ENCODE data around the gene FAM163A.

The FAM163A gene

DNA sequence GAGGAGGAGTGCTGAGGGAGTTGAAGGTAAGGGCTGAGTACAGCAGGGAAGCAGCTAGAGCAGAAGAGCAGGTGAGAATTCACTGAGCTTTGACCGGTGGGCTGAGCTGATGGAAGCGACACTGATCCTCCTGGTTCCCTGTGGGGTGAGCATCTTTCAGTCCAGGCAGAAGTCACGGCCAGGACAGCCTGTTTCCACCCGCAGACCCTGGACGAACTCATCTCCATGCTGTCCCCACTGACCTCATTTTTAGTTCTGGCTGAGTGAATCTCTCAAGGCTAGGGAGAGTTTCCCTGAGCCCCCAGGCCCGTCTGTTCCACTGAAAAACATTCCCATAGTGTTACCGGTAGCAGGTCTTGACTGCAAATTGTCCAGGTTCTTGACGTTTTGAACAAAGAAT lies 31.5 kb downstream of the FAM163A start:
- Histone ChIP-seq H3K4me1 (ENCODE audit: insufficient read depth, low read length) (no peaks in the 10 kb centered on the region), H3K9ac (ENCODE audit: low read depth, low read length) (no peak overlapping the region), H3K27ac (ENCODE audit: low read depth, low read length) (no peak overlapping the region), H3K27me3 (ENCODE audit: insufficient read depth, low read length) (no peaks in the 10 kb centered on the region), H3K4me3 (ENCODE audit: low read length) (no peak overlapping the region), H3K36me3 (ENCODE audit: insufficient read depth, low read length) (no peaks in the 10 kb centered on the region), H3K9me3 (ENCODE audit: insufficient read depth, low read depth, low read length) (no peaks in the 10 kb centered on the region)
- 94% methylated on average over 8 of the region's 8 CpGs for WGBS

DNA sequence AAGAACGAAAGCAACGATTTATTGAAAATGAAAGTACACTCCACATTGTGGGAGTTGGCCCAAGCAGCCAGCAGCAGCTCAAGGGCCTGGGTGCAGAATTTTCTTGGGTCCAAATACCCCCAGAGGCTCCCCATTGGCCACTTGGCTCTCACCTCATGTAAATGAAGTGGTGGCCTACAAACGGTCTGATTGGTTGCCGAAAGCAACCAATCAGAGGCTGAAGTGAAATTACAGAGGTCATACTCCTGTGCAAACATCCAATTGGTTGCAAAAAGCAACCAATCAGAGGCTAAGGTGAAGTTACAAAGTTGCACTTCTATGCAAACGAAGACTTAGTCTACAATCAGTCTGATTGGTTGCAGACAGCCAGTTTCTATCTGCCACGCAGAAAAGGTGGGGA lies 31.9 kb downstream of the FAM163A start:
- H3K9me3 ChIP-seq (ENCODE audit: insufficient read depth, low read depth, low read length): no peaks in the 10 kb centered on the region
- no peak overlapping the region for H3K27ac ChIP-seq (ENCODE audit: low read depth, low read length)
- H3K9ac ChIP-seq (ENCODE audit: low read depth, low read length): no peak overlapping the region
- H3K36me3 ChIP-seq (ENCODE audit: insufficient read depth, low read length): no peaks in the 10 kb centered on the region
- no peak overlapping the region for H3K4me3 ChIP-seq (ENCODE audit: low read length)
- 92% methylated on average over 6 of the region's 6 CpGs for WGBS
- H3K27me3 ChIP-seq (ENCODE audit: insufficient read depth, low read length): no peaks in the 10 kb centered on the region
- no peaks in the 10 kb centered on the region for H3K4me1 ChIP-seq (ENCODE audit: insufficient read depth, low read length)

DNA sequence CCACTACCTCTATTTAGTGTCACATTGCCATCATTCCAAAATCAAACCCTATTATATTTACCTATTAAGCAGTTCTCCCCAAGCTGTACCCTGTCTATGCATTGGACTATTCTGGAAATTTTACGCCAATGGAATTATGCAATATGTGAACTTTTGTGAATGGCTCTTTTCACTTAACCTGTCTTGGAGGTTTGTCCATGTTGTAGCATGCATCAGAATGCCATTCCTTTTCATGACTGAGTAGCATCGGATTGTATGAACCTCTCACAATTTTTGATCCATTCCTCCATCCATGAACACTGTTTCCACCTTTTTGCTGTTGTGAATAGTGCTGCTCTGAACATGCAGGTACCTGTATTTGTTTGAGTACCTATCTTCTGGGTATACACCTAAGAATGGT lies 33.7 kb downstream of the FAM163A start:
- Histone ChIP-seq H3K27ac (ENCODE audit: low read depth, low read length) (no peak overlapping the region), H3K36me3 (ENCODE audit: insufficient read depth, low read length) (no peaks in the 10 kb centered on the region)
- 96% methylated on average over 2 of the region's 2 CpGs for WGBS

DNA sequence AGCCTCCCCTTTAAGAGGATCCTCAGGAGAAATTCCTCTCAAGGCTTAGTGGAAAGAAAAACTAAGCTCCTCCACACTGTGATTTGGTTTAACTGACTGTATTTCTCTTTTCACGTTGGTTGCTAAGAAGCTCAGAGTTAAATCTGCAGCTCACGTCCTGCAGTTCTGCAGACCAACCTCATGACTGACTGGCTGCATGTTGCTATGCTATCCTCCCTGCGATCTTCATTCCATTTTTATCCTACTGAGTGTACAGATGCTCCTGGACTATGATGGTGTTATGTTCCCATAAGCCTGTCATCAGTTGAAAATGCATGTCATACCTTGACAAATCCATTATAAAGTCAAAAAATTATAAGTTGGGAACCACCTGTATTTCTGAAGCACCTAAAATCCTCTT lies 34.6 kb downstream of the FAM163A start:
- no peaks in the 10 kb centered on the region for H3K36me3 ChIP-seq (ENCODE audit: insufficient read depth, low read length)
- no peak overlapping the region for H3K27ac ChIP-seq (ENCODE audit: low read depth, low read length)
- WGBS: 95% methylated on average over 3 of the region's 3 CpGs
- H3K9me3 ChIP-seq (ENCODE audit: insufficient read depth, low read depth, low read length): no peaks in the 10 kb centered on the region
- H3K4me1 ChIP-seq (ENCODE audit: insufficient read depth, low read length): no peaks in the 10 kb centered on the region
- no peaks in the 10 kb centered on the region for H3K27me3 ChIP-seq (ENCODE audit: insufficient read depth, low read length)
- H3K4me3 ChIP-seq (ENCODE audit: low read length): no peak overlapping the region
- no peak overlapping the region for H3K9ac ChIP-seq (ENCODE audit: low read depth, low read length)

More for the DNA sequence above, 33.7 kb downstream of the FAM163A start:
- Histone ChIP-seq H3K4me3 (ENCODE audit: low read length) (no peak overlapping the region), H3K4me1 (ENCODE audit: insufficient read depth, low read length) (no peaks in the 10 kb centered on the region), H3K9ac (ENCODE audit: low read depth, low read length) (no peak overlapping the region), H3K27me3 (ENCODE audit: insufficient read depth, low read length) (no peaks in the 10 kb centered on the region), H3K9me3 (ENCODE audit: insufficient read depth, low read depth, low read length) (no peaks in the 10 kb centered on the region)

DNA sequence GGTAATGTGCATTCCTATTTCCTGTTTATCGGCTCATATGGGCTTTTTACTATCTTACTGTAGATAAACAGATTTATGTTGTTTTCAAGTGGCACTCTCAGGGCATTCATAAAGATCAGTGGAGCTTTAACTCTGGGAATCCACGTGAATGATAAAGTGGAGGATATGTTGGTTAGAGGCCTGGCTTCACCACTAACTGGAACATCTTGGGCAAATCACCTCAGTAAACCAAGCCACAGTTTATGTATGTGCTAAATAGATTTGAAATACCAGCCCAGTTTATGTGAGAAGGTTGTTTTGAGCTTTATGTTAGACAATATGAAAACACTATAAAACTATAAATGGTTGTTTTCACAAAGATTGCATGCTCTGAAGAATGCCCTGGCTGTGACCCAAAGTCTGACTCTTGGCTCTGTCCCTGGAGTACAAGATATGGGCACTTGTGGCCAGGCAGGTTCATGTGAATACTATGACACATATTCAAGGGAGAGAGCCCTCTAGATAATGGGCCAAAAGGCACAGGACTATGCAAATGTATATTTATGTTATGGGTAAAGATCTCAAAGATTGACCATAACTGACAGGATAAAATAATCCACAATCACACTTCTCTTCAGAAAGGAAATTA lies 36.7 kb downstream of the FAM163A start:
- H3K36me3 ChIP-seq (ENCODE audit: insufficient read depth, low read length): no peaks in the 10 kb centered on the region
- no peaks in the 10 kb centered on the region for H3K9me3 ChIP-seq (ENCODE audit: insufficient read depth, low read depth, low read length)
- WGBS: 89% methylated on average over 2 of the region's 2 CpGs
- H3K27ac ChIP-seq (ENCODE audit: low read depth, low read length): no peak overlapping the region
- no peak overlapping the region for H3K4me3 ChIP-seq (ENCODE audit: low read length)
- H3K4me1 ChIP-seq (ENCODE audit: insufficient read depth, low read length): no peaks in the 10 kb centered on the region
- H3K9ac ChIP-seq (ENCODE audit: low read depth, low read length): no peak overlapping the region
- H3K27me3 ChIP-seq (ENCODE audit: insufficient read depth, low read length): no peaks in the 10 kb centered on the region

DNA sequence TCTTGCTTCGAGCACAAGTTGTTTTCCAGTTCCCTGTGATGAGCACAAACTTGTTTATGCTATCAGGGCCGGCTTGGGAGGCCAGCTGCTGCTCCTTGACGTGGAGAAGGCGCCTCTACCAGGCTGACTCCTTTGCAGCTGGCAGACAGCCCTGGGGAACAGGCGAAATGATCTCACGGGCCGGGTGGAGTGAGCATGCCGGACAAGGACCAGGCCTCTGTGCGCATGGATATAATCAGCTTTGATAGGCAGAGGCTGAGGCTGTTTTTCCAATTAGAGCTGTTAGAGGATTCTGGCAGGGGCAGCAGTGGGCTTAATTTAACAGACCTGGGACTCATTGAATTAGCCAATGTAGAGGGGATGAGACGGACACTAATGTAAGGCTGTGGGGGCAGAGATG lies 38.9 kb downstream of the FAM163A start:
- Histone ChIP-seq H3K4me3 (ENCODE audit: low read length) (no peak overlapping the region), H3K36me3 (ENCODE audit: insufficient read depth, low read length) (no peaks in the 10 kb centered on the region), H3K9me3 (ENCODE audit: insufficient read depth, low read depth, low read length) (no peaks in the 10 kb centered on the region), H3K27ac (ENCODE audit: low read depth, low read length) (no peak overlapping the region), H3K9ac (ENCODE audit: low read depth, low read length) (no peak overlapping the region), H3K4me1 (ENCODE audit: insufficient read depth, low read length) (no peaks in the 10 kb centered on the region), H3K27me3 (ENCODE audit: insufficient read depth, low read length) (no peaks in the 10 kb centered on the region)
- 96% methylated on average over 10 of the region's 10 CpGs for WGBS

DNA sequence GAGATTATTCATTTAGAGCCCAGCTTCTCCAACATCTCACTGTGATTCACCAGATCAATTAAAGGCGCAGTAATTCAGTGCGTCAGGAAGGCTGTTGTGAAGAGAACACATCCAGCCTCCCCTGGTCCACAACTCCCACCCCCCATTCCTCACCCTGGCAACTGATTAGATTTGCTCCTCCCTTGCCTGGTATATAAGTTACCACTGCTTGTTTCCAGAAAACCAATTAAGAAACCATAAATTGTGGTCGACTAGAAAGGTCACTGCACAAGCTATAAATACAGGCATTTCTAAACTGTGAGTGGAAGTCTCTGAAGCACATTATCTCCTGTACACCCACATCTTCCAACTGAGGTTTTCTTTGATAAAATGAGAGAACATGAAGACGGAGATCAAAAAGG lies 41.9 kb downstream of the FAM163A start:
- no peak overlapping the region for H3K4me3 ChIP-seq (ENCODE audit: low read length)
- H3K27me3 ChIP-seq (ENCODE audit: insufficient read depth, low read length): no peaks in the 10 kb centered on the region
- H3K9ac ChIP-seq (ENCODE audit: low read depth, low read length): no peak overlapping the region
- H3K4me1 ChIP-seq (ENCODE audit: insufficient read depth, low read length): peaks cover 13% of the 10 kb centered on the region
- no peaks in the 10 kb centered on the region for H3K36me3 ChIP-seq (ENCODE audit: insufficient read depth, low read length)
- WGBS: 90% methylated on average over 4 of the region's 4 CpGs
- no peaks in the 10 kb centered on the region for H3K9me3 ChIP-seq (ENCODE audit: insufficient read depth, low read depth, low read length)
- no peak overlapping the region for H3K27ac ChIP-seq (ENCODE audit: low read depth, low read length)

DNA sequence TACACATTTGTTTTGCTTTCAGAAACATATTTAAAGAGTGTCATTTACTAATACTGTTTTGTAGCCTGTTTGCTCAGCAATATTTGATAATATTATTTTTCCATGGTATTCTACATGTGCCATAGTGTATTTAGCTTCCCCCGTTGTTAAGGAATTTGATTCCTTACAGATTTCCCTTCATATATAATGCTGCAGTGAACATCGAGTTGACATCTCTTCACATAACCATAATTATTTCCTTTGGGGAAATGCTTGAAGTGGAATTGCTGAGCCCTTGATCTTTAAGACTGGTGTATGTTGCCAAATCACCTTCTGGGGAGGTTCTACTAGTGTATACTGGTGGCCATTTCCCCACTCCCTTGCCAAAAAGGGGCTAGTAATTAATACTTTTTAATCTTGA lies 42.6 kb downstream of the FAM163A start:
- Histone ChIP-seq H3K36me3 (ENCODE audit: insufficient read depth, low read length) (no peaks in the 10 kb centered on the region), H3K4me1 (ENCODE audit: insufficient read depth, low read length) (peaks cover 13% of the 10 kb centered on the region), H3K9ac (ENCODE audit: low read depth, low read length) (no peak overlapping the region), H3K4me3 (ENCODE audit: low read length) (no peak overlapping the region), H3K27me3 (ENCODE audit: insufficient read depth, low read length) (no peaks in the 10 kb centered on the region), H3K27ac (ENCODE audit: low read depth, low read length) (no peak overlapping the region), H3K9me3 (ENCODE audit: insufficient read depth, low read depth, low read length) (no peaks in the 10 kb centered on the region)
- no CpG with 5 or more reads among the region's 2 CpGs for WGBS

DNA sequence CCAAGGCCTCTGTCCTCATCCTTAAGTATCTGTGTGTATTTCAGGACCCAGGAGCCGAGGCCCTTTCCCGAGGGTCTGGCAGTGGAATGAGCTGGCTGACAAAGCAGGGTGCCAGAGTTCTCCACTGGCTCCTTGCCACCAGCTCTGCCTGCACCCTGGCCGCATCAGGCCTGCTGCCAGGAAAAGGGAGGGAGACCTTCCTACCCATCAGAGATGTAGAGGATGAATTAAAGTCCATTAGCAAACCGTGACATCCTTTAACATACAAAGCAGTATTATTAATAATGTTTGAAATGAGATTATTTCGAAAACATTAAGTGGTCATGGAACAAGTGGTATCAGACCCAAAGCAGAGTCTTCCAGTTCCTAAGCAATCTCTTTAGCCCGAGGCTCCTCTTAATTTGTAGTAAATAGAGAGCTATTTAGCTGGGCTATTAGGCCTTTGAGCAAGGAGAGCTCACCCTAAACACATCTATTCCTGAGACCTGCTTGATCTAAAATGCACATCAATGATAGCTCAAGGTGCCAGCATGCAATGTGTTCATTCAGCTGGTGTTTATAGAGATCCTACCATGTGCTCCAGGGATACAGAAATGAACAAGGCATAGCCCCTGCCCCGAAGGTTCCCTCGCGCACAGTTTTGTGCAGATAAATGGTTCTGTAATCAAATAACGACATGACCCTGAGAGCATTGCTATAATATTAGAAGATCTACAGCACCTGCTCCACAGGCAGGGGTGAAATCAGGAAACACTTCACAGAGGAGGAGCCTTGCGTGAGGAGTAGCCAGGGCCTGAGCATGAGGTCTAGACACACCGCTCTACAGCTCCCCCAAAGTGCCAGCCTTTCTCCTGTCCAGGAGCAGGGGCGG lies 44.0 kb downstream of the FAM163A start:
- WGBS: 92% methylated on average over 12 of the region's 13 CpGs
- Histone ChIP-seq H3K4me1 (ENCODE audit: insufficient read depth, low read length) (peaks cover 13% of the 10 kb centered on the region), H3K27ac (ENCODE audit: low read depth, low read length) (no peak overlapping the region), H3K9ac (ENCODE audit: low read depth, low read length) (no peak overlapping the region), H3K36me3 (ENCODE audit: insufficient read depth, low read length) (no peaks in the 10 kb centered on the region), H3K27me3 (ENCODE audit: insufficient read depth, low read length) (no peaks in the 10 kb centered on the region), H3K9me3 (ENCODE audit: insufficient read depth, low read depth, low read length) (no peaks in the 10 kb centered on the region), H3K4me3 (ENCODE audit: low read length) (no peak overlapping the region)

DNA sequence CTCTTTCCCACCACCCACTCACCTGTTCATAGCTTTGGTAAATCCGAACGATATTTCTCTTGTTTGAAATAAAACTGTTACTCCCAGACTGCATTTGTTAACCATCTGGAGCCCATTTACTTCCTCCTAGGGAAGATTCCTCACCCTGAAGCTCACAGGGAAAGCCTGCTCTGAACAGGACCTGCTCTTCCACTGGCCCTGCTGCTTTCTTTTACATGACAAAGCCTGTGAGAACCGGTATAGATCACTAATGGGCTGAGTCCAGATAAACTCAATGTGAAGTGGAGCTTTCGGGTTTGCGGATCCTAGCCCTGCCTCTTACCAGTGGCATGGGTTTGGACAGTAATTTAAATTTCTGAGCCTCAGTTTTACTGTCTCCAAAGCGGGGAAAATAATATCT lies 45.2 kb downstream of the FAM163A start:
- no peak overlapping the region for H3K4me3 ChIP-seq (ENCODE audit: low read length)
- no peaks in the 10 kb centered on the region for H3K27me3 ChIP-seq (ENCODE audit: insufficient read depth, low read length)
- H3K27ac ChIP-seq (ENCODE audit: low read depth, low read length): no peak overlapping the region; the same call in 1 of the 2 replicates
- H3K4me1 ChIP-seq (ENCODE audit: insufficient read depth, low read length): peaks cover 13% of the 10 kb centered on the region
- 39% methylated on average over 6 of the region's 6 CpGs for WGBS
- H3K9ac ChIP-seq (ENCODE audit: low read depth, low read length): no peak overlapping the region
- H3K9me3 ChIP-seq (ENCODE audit: insufficient read depth, low read depth, low read length): no peaks in the 10 kb centered on the region
- no peaks in the 10 kb centered on the region for H3K36me3 ChIP-seq (ENCODE audit: insufficient read depth, low read length)

DNA sequence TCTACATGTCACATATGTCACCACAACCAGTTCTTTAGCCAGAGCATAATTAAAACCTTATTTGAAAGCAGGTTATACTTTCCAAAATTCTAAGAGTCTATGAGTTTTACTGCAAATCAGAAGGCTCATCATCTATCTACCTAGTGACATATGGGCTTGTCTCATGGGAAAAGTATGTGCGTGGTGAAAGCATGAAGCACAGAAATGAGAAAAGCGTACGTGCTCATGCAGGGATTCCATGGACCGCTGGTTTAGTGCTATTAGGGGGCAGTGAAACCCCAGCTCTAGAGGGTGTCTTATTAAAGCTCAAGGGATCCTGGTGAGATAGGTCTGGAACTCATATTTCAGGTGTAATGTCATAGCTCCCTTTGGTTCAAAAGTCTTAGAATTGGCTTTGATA lies 50.2 kb downstream of the FAM163A start:
- H3K9ac ChIP-seq (ENCODE audit: low read depth, low read length): no peak overlapping the region
- H3K9me3 ChIP-seq (ENCODE audit: insufficient read depth, low read depth, low read length): no peaks in the 10 kb centered on the region
- 96% methylated on average over 4 of the region's 4 CpGs for WGBS
- no peaks in the 10 kb centered on the region for H3K36me3 ChIP-seq (ENCODE audit: insufficient read depth, low read length)
- no peak overlapping the region for H3K27ac ChIP-seq (ENCODE audit: low read depth, low read length)
- H3K27me3 ChIP-seq (ENCODE audit: insufficient read depth, low read length): no peaks in the 10 kb centered on the region
- peaks cover 9% of the 10 kb centered on the region for H3K4me1 ChIP-seq (ENCODE audit: insufficient read depth, low read length)
- H3K4me3 ChIP-seq (ENCODE audit: low read length): no peak overlapping the region

All from HUES64 (cell line).